Stimulated activated CD8-positive, alpha-beta memory T cell treated with anti-CD3 and anti-CD28 coated beads, Interleukin-15, amount 100 ng/mL, for 1 hour (primary cell): Measurements from ENCODE around the gene FLT4.
"Not testable (repeated sequence)": the region's sequence is repeated elsewhere in the genome, so short reads cannot be mapped to it uniquely, and the experiment has no call there.

Source experiments
- DNase-seq: peaks from one replicate; pipeline ENCODE4 v3.0.0-alpha.2; 2020; ENCODE audit warnings: low read depth

FLT4 gene

GRCh38 chr5:180649297-180650039 is at the start of gene FLT4:
Gene FLT4, minus strand, starts transcription at chr5:180649600. Its CDS starts 55 bp downstream, at chr5:180649545.
- DNase-seq: no peak

- no peak for DNase-seq
Observed at GRCh38 chr5:180699042-180699441, 49.6 kb upstream of the FLT4 start.

GRCh38 chr5:180696116-180696515 is 46.7 kb upstream of the FLT4 start:
- no peak for DNase-seq

- DNase-seq: no peak
Observed at GRCh38 chr5:180692429-180692828, 43.0 kb upstream of the FLT4 start.

- DNase-seq: no peak
Observed at GRCh38 chr5:180691046-180691445, 41.6 kb upstream of the FLT4 start.

GRCh38 chr5:180690562-180690961 is 41.2 kb upstream of the FLT4 start:
- no peak for DNase-seq

GRCh38 chr5:180689775-180690174 is 40.4 kb upstream of the FLT4 start:
- no peak for DNase-seq

GRCh38 chr5:180689071-180689694 is 39.8 kb upstream of the FLT4 start:
- no peak for DNase-seq

GRCh38 chr5:180688330-180689070 is 39.1 kb upstream of the FLT4 start:
- no peak for DNase-seq

GRCh38 chr5:180686799-180687198 is 37.4 kb upstream of the FLT4 start:
- not testable (repeated sequence) for DNase-seq

- no peak for DNase-seq
Observed at GRCh38 chr5:180684623-180685161, 35.3 kb upstream of the FLT4 start.

GRCh38 chr5:180683220-180683922 is 34.0 kb upstream of the FLT4 start:
- no peak for DNase-seq

- no peak for DNase-seq
Observed at GRCh38 chr5:180682560-180682959, 33.2 kb upstream of the FLT4 start.

GRCh38 chr5:180682008-180682407 is 32.6 kb upstream of the FLT4 start:
- DNase-seq: not testable (repeated sequence)

GRCh38 chr5:180678319-180678718 is 28.9 kb upstream of the FLT4 start:
- DNase-seq: not testable (repeated sequence)

- DNase-seq: no peak
Observed at GRCh38 chr5:180675036-180675635, 25.7 kb upstream of the FLT4 start.

GRCh38 chr5:180674090-180674475 is 24.7 kb upstream of the FLT4 start:
- not testable (repeated sequence) for DNase-seq

GRCh38 chr5:180673371-180674089 is 24.1 kb upstream of the FLT4 start:
- DNase-seq: no peak

- not testable (repeated sequence) for DNase-seq
Observed at GRCh38 chr5:180671958-180672524, 22.6 kb upstream of the FLT4 start.

- DNase-seq: no peak
Observed at GRCh38 chr5:180670586-180671359, 21.4 kb upstream of the FLT4 start.
